Panc1 (cell line): Measurements from ENCODE around the gene OBI1.

Experiments used
- CTCF ChIP-seq: fragments of 450-650 bp; IDR thresholded peaks from 2 replicates; pipeline ENCODE4 v1.5.1; 2017; ENCODE audit warnings: mild to moderate bottlenecking
- POLR2AphosphoS5 ChIP-seq: IDR thresholded peaks from 2 replicates; pipeline ENCODE4 v1.6.1; 2012; ENCODE audit warnings: mild to moderate bottlenecking, low read depth, low read length, moderate library complexity
- REST ChIP-seq, 2 experiments: IDR thresholded peaks; 2 replicates each; pipeline ENCODE4 v1.6.1; 2011 to 2012; ENCODE audit warnings: low read depth in 2 of 2, control low read depth in 1 of 2, low read length in 1 of 2, mild to moderate bottlenecking in 1 of 2, moderate library complexity in 1 of 2; ENCODE audit not compliant: insufficient read depth in 1 of 2

- TF ChIP-seq CTCF (no peak), POLR2AphosphoS5 (no peak), REST (IDR thresholded peaks at IDR 0.05; ENCODE audit: insufficient read depth in 1 of 2, low read depth in 2 of 2, low read length in 1 of 2) (no peak)
Observed at GRCh38 chr13:78608688-78609463, 50.1 kb downstream of the OBI1 start.
